ENCODE data around the gene SERGEF.
"Not testable (repeated sequence)": the region's sequence is repeated elsewhere in the genome, so short reads cannot be mapped to it uniquely, and the experiment has no call there.

The SERGEF gene

DNA sequence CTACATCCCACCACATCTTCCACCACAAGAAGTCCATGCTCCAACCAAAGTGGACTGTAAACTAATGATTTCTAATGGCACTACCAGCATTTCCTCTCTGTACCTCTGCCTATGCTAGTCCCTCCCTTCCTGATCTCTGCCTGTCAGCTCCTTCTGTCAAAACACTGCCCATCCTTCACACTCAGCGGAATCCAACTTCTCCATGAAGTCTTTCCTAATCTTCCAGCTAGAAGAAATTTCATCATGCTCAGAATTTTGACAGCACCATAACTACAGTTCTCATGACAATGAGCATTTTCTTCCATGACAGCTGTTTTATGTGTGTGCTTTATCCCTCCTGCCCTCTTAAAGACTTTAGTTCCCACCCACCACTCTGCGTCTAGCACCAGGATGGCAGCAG is 111.4 kb downstream of the SERGEF start:
- no peak for DNase-seq

DNA sequence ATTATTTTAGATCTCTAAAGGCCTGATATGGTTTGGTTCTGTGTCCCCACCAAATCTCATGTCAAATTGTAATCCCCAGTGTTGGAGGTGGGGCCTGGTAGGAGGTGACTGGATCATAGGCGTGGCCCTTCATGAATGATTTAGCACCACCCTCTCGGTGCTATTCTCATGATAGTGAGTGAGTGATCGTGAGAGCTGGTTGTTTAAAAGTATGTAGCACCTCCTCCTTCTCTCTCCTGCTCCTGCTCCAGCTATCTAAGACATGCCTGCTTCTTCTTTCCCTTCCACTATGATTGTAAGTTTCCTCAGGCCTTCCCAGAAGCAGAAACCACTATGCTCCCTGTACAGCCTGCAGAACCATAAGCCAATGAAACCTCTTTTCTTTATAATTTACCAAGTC is 114.1 kb downstream of the SERGEF start:
- DNase-seq, result no peak

DNA sequence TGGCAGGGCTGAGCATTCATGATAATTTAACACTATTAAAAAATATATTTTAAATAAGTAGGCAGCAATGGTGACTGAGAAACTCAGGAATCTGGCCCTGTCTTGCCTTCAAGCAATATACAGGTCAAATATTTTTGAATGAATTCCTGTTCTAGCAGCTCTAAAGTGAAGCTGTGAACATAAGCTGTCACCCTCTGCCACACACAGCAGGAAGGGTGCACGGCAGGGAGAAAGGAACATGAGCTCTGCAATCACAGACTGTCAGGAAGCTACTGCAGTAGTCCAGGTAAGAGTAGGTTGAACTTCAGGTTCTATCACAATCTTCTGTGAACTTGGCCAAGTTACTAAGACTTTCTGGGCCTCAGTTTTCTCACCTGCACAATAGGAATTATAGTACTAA is 114.8 kb downstream of the SERGEF start:
- DNase-seq, result no peak

DNA sequence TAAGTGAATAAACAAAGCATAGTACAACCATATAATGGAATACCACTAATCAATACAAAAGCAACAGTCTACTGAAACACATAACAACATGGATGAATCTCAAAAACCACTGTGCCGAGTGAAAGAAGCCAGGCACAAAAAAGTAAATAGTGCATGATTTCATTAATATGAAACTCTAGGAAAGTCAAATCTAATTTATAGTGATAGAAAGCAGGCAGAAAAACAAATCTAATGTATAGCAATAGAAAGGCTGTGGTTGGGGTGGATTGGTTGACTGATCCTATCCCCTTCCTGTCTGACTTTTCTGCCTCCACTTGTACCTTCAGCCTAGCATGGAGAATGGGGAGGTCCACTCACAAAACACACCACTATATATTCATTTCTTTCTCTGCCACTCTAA is 115.4 kb downstream of the SERGEF start:
- DNase-seq, result no peak

DNA sequence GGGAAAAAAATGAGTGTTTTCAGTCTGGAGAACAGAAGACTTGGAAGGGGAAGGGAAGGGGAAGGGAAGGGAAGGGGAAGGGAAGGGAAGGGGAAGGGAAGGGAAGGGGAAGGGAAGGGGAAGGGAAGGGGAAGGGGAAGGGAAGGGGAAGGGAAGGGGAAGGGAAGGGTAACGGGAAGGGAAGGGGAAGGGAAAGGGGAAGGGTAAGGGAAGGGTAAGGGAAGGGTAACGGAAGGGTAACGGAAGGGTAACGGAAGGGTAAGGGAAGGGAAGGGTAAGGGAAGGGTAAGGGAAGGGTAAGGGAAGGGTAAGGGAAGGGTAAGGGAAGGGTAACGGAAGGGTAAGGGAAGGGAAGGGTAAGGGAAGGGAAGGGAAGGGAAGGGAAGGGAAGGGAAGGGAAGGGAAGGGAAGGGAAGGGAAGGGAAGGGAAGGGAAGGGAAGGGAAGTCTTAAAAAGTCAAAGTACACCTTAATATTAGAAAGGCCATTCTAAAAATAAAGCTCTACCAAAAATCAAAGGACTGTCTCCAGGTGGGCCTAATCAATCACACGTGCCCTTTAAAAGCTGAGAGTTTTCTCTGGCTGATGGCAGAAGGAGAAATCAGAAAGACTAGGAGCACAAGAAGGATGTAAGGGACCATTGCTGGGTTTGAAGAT is 116.2 kb downstream of the SERGEF start:
- not testable (repeated sequence) for DNase-seq

DNA sequence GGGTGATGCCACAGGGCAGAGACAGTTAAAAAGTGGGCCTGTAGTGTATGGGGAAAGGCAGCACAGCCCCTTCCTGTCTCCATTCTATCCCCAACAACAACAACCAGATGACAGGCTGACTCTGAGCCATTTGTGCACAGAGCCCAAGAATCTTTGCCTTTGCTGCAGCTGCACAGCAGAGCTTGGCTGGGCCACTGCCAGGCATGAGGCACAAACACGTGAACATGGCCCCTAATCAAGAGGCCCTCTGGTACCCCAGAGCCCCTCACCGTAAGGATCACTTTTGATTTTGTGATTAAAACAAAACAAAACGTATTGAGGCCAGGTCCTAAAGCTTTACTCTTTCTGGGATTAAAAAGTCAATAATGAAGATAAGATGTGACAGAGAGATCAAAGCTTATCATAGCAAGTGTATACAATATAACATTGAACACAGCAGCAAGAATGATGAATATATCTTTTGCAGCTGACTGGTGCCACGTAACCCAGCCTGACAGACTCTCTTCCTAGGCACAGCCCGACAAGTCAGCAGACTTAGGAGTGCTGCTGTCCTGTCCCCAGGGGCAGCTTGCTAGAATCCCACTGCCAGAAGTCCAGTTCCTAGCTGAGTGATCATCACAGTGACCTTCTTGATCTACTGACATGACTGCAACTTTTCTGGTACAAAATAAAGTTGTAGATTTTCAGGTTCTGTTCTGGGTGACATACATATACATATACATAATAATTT is 117.8 kb downstream of the SERGEF start:
- DNase-seq, result no peak

DNA sequence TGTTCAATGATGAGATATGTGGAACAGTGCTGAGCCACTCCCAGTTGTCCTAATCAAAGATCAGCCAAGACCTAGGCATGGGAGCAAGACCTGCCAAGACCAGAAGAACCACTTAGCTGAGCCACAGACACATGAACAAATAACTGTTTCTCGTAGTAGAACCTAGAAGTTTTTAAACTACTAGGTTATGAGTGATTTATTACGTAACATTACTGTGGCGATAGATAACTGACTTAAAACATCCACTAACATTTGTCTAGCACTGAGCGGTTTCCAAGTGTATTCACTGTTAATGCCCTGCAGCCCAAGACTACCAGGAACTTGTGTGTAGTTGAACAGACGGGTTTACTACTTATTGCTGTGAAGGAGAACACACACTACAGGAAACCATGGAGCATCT is 120.4 kb downstream of the SERGEF start:
- DNase-seq, result no peak

DNA sequence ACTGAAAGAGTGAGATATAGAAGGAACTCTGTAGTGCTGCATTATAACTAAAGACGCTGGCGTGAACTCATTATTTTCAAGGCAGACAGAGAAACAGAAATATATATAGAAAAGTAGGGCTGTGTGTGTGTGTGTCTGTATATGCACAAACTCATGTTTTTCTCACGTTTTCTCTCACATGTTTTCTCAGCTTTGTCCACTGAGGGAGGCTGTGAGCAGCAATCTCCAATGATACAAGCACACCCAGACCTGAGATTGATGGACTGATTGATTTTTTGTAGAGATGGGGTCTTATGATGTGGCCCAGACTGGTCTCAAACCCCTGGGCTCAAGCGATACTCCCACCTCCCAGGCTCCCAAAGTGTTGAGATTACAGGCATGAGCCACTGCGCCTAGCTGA is 122.5 kb downstream of the SERGEF start:
- DNase-seq, result no peak

DNA sequence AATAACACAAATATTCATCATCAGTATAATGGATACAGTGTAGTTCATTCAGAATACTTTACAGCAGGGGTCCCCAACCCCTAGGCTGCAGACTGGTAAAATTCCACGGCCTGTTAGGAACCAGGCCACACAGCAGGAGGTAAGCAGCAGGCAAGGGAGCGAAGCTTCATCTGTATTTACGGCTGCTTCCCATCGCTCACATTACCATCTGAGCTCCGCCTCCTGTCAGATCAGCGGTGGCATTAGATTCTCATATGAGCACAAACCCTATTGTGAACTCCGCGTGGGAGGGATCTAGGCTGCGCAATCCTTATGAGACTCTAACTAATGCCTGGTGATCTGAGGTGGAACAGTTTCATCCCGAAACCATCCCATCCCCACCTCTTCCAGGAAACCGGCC is 125.1 kb downstream of the SERGEF start:
- no peak for DNase-seq

DNA sequence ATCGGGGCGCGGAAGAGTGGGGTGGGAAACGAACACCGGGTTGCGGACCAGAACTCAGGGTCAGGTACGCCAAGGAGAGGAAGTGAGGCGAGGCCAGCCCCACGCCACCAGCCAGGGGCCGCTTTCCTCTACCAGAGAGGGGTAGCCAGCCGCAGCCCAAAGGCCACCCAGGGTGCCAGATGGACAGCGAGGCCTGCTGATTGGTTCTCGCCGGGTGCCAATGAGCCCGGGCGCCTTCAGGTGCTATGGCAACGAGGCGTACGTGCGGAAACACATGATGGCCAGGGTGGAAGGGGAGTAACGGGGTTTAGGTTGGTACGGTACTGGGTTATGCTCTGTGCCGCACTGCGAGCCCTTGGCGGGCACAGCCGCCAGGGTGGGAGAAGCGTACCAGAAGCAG is 128.9 kb downstream of the SERGEF start:
- no peak for DNase-seq

DNA sequence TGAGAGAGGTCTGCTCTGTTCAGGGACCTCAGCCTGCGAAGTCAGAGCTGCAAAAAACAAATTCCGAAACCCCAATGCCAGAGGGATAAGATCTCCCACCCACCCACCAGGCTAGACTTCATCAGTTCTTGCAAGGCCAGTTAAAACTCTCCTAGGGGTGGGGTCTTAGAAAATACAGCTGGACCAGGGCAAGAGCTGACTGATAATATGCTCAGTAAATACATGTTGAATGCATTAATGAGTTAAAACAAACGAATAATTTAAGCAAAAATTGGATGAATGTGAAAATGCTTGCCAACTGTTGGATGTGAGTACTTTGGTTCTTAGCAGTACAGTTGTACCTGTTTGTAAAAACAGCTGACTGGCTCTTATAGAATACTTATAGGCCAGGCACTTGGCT is 129.8 kb downstream of the SERGEF start:
- no peak for DNase-seq

DNA sequence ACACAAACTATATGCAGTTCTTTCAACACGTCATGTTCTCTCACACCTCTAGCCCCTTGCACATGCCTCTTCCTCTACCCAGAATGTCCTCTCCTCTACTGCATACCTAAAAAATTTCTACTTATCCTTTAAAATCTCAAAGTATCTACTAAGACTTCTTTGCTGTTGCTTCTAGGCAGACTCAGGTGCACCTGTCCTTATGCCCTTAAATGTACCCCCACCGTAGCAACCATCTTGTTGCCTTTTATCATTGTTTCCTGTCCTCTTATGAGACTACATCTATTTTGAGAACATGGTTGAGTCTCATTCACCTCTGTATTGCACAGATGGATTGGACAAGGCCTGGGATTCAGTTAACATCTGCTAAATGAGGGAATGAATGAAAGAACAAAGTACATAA is 134.1 kb downstream of the SERGEF start:
- DNase-seq, result no peak

DNA sequence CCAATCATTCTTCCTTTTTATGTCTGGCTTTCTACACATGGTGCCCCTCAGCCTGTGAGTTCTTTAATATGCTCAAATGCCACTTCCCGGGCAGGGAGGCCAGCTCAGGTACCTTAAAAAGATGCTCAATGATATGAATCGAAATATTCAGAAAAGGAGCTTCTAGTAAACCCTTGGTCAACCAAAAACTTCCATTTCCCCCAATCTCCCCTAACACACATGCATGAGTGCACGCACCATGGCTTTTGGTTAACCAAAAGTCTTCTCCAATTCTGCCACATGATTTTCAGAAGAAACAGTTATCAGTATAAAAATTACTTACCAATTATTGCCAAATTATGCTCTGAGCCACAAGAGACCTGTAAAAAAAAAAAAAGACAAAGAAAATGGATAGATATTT is 135.0 kb downstream of the SERGEF start:
- DNase-seq, result no peak

DNA sequence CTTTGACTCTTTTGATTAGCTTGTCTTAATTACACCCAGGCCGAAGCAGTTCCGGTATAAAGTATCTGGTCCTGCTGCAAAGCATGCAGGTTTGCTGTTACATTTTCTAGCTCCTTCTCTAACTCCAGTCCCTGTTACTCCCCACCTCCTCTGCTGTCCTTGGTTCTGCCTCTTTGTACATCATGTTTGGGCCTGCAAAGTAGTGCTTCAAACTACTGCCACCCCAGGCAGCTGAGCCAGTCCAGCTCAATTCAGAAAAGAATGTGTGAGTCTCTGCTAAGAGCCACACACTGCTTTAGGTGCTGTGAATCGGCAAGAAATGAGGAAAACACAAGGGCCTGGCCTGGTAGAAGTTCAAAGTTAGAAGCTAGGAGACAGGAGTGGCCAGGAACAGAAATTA is 136.0 kb downstream of the SERGEF start:
- DNase-seq, result no peak

DNA sequence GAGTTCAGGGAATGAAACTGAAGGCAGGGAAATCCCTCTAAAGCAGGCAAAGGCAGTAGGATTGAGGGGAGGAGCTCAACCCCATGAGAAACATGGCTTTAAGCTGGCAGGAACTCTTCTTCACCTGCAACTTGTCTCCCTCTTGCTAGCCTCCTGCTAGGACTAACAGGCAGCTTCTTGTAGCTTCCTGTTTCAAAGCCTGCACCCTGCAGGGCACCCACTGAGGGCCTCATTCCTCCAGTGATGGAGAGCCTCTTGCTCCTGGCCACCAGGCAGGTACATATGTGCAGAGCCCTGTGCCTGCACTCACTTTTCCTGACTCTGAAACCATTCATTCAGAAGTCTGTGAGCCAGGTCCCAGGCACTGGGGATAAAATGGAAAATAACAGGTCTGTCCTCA is 137.0 kb downstream of the SERGEF start:
- DNase-seq, result no peak

DNA sequence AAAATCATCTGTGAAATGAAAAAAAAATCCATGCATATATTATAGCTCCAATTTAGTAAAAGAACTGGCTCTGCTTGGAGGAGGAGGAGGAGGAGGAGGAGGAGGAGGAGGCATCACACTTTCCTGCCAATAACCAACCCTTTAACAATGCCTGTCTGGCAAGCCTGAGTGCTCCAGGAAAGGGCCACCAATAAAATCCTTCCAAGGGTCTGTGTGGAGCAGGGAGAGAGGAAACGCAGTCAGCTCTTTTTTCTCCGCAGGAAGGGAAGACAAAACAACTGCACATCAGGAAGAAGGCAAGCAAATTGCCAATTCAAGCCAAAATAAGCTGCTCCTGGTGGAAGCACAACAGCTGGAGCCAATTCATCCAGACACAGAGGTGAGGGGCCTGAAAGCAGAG is 139.3 kb downstream of the SERGEF start:
- DNase-seq, result no peak

DNA sequence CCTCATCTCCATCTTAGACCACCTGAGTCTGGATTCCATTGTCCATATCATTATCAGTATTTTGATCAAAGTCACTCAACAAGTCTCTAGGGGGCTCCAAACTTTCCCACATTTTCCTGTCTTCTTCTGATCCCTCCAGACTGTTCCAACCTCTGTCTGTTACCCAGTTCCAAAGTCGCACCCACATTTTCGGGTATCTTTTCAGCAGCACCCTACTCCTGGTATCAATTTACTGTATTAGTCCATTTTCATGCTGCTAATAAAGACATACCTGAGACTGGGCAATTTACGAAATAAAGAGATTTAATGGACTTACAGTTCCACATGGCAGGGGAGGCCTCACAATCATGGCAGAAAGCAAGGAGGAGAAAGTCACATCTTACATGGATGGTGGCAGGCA is 144.4 kb downstream of the SERGEF start:
- DNase-seq, result not testable (repeated sequence)

DNA sequence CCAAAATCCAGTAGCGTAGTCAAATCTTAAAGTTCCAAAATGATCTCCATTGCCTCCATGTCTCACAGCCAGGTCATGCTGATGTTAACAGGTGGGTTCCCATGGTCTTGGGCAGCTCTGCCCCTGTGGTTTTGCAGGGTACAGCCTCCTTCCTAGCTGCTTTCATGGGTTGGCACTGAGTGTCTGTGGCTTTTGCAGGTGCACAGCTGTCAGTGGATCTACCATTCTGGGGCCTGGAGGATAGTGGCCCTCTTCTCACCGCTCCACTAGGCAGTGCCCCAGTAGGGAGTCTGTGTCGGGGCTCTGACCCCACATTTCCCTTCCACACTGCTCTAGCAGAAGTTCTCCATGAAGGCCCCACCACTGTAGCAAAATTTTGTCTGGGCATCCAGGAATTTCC is 145.5 kb downstream of the SERGEF start:
- no peak for DNase-seq

DNA sequence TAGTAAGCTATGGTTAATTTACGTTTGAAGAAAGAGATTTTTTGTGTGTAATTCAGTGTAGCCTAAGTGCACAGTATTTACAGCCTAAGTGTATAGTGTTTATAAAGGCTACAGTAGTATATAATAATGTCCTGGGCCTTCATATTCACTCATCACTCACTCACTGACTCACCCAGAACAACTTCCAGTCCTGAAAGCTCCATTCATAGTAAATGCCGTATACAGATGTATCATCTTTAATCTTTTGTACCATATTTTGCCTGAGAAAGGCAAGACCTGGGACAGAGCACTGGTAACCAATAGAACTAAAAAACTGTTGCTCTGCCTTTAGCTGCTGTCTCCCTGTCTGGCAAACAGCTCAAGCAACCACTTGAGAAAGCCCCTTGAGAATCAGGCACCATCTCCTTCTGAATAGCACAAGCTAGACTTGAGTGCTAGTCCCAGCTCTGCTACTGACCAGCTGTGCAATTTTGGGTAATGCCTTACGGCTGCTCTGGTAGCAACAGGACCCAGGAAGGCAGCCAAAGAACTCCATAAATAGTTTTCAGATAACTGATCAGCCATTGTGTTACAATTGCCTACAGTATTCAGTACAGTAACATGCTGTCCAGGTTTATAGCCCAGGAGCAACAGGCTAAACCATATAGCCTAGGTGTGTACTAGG is 146.9 kb downstream of the SERGEF start:
- no peak for DNase-seq

DNA sequence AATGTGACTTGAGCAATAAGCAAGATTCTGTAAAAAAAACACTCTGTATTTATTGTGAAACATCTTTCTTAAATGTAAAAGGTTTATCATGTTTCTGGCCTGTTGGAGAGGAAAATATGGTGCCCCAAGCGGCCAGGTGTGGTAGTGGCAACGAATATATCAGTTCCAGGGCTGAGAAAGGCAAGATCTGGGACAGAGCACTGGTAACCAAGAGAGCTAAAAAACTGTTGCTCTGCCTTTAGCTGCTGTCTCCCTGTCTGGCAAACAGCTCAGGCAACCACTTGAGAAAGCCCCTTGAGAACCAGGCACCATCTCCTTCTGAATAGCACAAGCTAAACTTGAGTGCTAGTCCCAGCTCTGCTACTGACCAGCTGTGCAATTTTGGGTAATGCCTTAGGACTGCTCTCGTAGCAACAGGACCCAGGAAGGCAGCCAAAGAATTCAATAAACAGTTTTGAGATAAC is 148.3 kb downstream of the SERGEF start:
- no peak for DNase-seq

DNA sequence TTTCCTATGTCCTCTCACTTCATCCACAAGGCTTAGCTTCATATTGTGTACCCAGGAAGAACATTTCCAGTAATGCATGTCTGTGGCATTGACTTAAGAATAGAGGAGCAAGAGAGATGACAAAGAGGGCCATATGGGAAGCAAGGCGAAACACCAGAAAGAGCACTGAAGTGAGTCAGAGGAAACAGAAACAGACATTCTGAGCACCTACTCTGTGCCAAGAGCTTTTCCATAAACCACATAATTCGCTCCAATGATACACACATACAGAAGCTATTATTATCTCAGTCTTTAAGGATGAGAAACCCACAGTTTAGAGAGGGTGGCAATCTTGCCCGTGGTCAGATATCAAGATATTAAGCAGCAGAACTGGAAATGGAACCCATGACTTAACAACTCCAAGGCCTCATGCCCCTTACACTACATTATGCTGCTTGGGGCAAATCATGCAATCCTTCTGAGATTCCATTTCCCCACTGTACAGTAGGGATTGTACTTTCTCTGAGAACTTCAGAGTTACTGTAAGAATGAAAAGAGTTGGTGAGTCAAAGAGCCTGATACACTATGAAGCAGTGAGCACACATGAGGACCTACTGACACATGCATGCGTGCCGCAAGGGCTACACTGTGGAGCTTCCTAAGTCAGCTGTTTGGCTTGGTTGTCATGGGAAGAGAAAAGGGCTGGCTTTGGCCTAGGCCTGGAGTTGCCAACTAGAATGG is 151.7 kb downstream of the SERGEF start:
- DNase-seq, result no peak

DNA sequence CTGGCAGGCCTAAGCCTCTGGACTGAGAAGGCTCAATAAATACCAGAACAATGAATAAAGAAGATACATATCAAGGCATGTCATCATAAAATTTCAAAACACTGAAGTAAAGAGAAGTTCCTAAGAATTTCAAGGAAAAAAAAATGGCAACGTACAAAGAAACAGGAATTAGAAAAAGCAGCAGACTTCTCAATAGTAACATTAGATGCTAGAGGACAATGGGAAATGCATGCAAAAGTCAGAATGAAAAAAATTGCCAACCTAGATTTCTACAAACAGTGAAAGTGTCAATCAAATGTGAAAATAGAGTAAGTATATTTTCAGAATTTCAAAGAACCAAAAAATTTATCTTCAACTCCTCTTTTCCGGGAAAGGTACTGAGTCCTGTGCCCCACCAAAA is 153.3 kb downstream of the SERGEF start:
- no peak for DNase-seq

DNA sequence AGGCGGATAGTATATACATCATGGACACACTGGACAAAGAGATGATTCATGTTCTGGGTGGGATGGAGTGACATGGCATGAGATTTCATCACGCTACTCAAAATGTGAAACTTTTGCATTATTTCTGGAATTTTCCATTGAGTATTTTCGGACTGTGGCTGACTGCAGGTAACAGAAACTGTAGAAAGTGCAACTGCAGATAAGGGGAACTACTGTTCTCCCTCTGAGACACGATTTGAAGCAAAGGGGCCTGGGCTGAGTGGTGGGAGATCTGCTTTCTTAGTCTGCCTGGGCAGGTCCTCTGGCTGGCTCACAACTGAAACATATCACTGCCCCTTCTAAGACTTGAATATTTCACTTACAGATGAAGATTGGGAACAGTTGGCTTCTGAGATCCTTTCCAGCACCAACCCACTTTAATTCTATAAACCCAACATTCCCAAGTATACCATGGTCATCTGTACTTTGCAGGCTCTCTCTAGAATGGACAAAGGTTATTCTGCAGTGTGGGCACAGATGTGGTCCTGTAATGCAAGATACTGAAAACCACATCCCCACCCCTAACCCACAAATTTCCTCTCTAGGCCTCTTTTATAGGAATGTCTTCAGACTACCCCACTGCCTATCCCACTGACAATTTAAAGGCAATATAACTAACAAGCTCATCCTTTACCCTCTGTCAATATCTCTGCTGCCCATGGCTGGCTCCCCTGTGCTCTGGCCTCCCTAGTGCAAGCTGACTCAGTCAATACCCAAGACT is 157.1 kb downstream of the SERGEF start:
- DNase-seq, result no peak
